Heart left ventricle (tissue), 16 donors: ENCODE results near the gene FRMD8. TPM values are rescaled to one million over a fixed set of nuclear protein-coding genes. Genes with fewer than 3 reads are reported as not detected.

ENCODE experiments used
- ATAC-seq, 4 donors: fragments of 200-7000 bp; cut with Tn5 transposase; one replicate each; pipeline ENCODE4 v1.9.1; 2020 to 2022; ENCODE audit warnings: moderate library complexity in 4 of 4, mild to moderate bottlenecking in 3 of 4, moderate number of reproducible peaks in 1 of 4
- DNase-seq, 5 donors: peaks; one replicate each; pipeline ENCODE4 v3.0.0-alpha.2; 2020
- H3K27ac ChIP-seq, 12 donors: fragments of 200-600 bp; sonication (generic) in 4 of 12; one replicate each; pipeline versions ENCODE4 v1.5.0 to v1.8.0; 2016 to 2022; ENCODE audit warnings: mild to moderate bottlenecking in 2 of 12
- H3K27me3 ChIP-seq, 9 donors: fragments of 200-600 bp; sonication (generic) in 2 of 9; one replicate each; pipeline versions ENCODE4 v1.5.1 to v1.8.0; 2016 to 2022; ENCODE audit warnings: mild to moderate bottlenecking in 3 of 9
- H3K36me3 ChIP-seq, 9 donors: fragments of 200-600 bp; sonication (generic) in 2 of 9; one replicate each; pipeline versions ENCODE4 v1.5.0 to v1.8.0; 2018 to 2022; ENCODE audit warnings: mild to moderate bottlenecking in 2 of 9
- H3K4me1 ChIP-seq, 12 donors: fragments of 200-600 bp; sonication (generic) in 4 of 12; one replicate each; pipeline versions ENCODE4 v1.5.0 to v1.8.0; 2016 to 2022; ENCODE audit warnings: mild to moderate bottlenecking in 3 of 12
- H3K4me3 ChIP-seq, 12 donors: fragments of 200-600 bp; sonication (generic) in 4 of 12; one replicate each; pipeline versions ENCODE4 v1.5.0 to v1.8.0; 2017 to 2022; ENCODE audit warnings: mild to moderate bottlenecking in 9 of 12, moderate library complexity in 4 of 12
- H3K9me3 ChIP-seq, 12 donors: fragments of 200-600 bp; sonication (generic) in 4 of 12; one replicate each; pipeline versions ENCODE4 v1.5.0 to v1.8.0; 2016 to 2022; ENCODE audit warnings: mild to moderate bottlenecking in 1 of 12
- CTCF ChIP-seq, 12 donors: fragments of 200-600 bp; sonication (generic) in 4 of 12; IDR thresholded peaks; one replicate each; pipeline versions ENCODE4 v1.5.0 to v1.8.0; 2018 to 2022; ENCODE audit warnings: antibody characterized with exemption in 12 of 12, mild to moderate bottlenecking in 5 of 12
- POLR2A ChIP-seq, 2 donors: fragments of 450-650 bp; IDR thresholded peaks; one replicate each; pipeline ENCODE4 v1.6.1; 2017; ENCODE audit warnings: antibody characterized with exemption in 2 of 2, mild to moderate bottlenecking in 2 of 2, moderate library complexity in 2 of 2
- WGBS, 4 donors: extraction: QIAGEN DNeasy Blood & Tissue Kit in 2 of 4; methylation state at CpG; one replicate each; pipeline versions ENCODE4 v1.1.5 to v1.1.7; 2013 to 2018; 5-methylcytosine and 5-hydroxymethylcytosine counted together
- intact Hi-C, 10 donors: fragments of 100-400 bp; cut with DNase I; formaldehyde crosslinking; loops; one replicate each; pipeline versions ENCODE4 v1.11.1 to v1.14.2; 2022
- polyA plus RNA-seq, 2 donors: library from polyadenylated mRNA; stranded (reverse); fragments of 200-250 nt; gene quantifications; one replicate each; pipeline ENCODE4 v1.2.3, GENCODE V29; 2013
- total RNA-seq, 9 donors: library from RNA; depleted of rRNA in 2 of 9; stranded (reverse); fragments of >200 nt in 2 of 9; fragmentation: NEBNext Ultra II Directional in 3 of 9; extraction: Animal tissue kit (Norgen Biotek cat#: 25700) in 3 of 9; gene quantifications; one replicate each; pipeline versions ENCODE4 v1.1.0 to v1.2.4, GENCODE V29; 2016 to 2023
- donor health status: ischemic (EF 13 %, LVEDD 7.1; RV severe dilation, severe dysfunction).
- donor health status: healthy with polysubstance abuse.
- donor health status: DM: no; HTN: yes; CAD: no.
- donor health status: DM: no; HTN: no; CAD: no.
- donor health status: ischemic (EF 25% LVEDD 6.9; RV normal size, moderate dysfunction).
- donor health status: ischemic (EF 25% LVEDD 5.7; RV mildly dilated, moderate dysfunction).
- donor health status: healthy.
- donor health status: DM: yes; HTN: yes; CAD: no.
- donor health status: ischemic (EF 35%, LVEDD 5.7; RV mildly dilated, moderate dysfunction).
- donor health status: nonischemic (EF 11% LVEDD 7.7; RV severe dilation, severe dysfunction).
- donor health status: DM: yes; HTN: yes; CAD: no.
- donor health status: PGD.
- donor health status: ischemic (EF 29% LVEDD 5.4; RV normal size, mild dysfunction).
- donor health status: nonischemic (EF 23%, LVEDD 6.1; RV moderate dilation, normal function).

Gene FRMD8
- total and polyA plus RNA-seq, 11 donors: 6.1 to 24.1 (median 11.3) TPM

- TF ChIP-seq POLR2A (IDR thresholded peaks at IDR 0.05) (no peak), CTCF (IDR thresholded peaks at IDR 0.05) (no peak)
- ATAC-seq: no peak
- peak in 1 of 5 donors; percentile 23 for DNase-seq
- H3K27me3 ChIP-seq: no peaks in the 10 kb centered on the region
- H3K36me3 ChIP-seq: no peaks in the 10 kb centered on the region
- H3K4me1 ChIP-seq: peaks cover 7 to 46% (median 32%) of the 10 kb centered on the region in 12 donors
- no peaks in the 10 kb centered on the region for H3K9me3 ChIP-seq
- H3K27ac ChIP-seq: no peak overlapping the region
- H3K4me3 ChIP-seq: no peak overlapping the region
- intact Hi-C loops: loop anchor here in 5 of 10 donors (5.0 to 10.0 kb wide), 4 partner anchors 88 to 216 kb away; partner anchors contain the start of gene KCNK7 (in 1 of the 5)
- 92 to 99% (median 95%) methylated on average over 10 to 14 of the region's 14 CpGs for WGBS, 4 donors
Measured at GRCh38 chr11:65378928-65379638, 7.4 kb upstream of the FRMD8 start.

- Histone ChIP-seq H3K27ac (peak overlapping the region in 1 of 12 donors; percentile 94), H3K4me1 (peaks cover 8 to 54% (median 38%) of the 10 kb centered on the region in 12 donors), H3K27me3 (no peaks in the 10 kb centered on the region), H3K4me3 (no peak overlapping the region), H3K36me3 (no peaks in the 10 kb centered on the region), H3K9me3 (no peaks in the 10 kb centered on the region)
- WGBS, 4 donors: 87 to 93% (median 92%) methylated on average over 12 to 13 of the region's 13 CpGs
- no peak for ATAC-seq
- no peak for TF ChIP-seq CTCF (IDR thresholded peaks at IDR 0.05)
- intact Hi-C loops: loop anchor here in 8 of 10 donors (5.0 to 10.0 kb wide), 6 partner anchors 37 to 215 kb away; partner anchors contain the start of gene KCNK7 (in 1 of the 8)
- peak in 1 of 5 donors; percentile 30 for DNase-seq
Measured at GRCh38 chr11:65379698-65380459, 6.6 kb upstream of the FRMD8 start.

GRCh38 chr11:65380460-65381119, 5.8 kb upstream of the FRMD8 start:
- H3K9me3 ChIP-seq: no peaks in the 10 kb centered on the region
- peaks cover 12 to 61% (median 38%) of the 10 kb centered on the region in 12 donors for H3K4me1 ChIP-seq
- no peaks in the 10 kb centered on the region for H3K27me3 ChIP-seq
- no peak overlapping the region for H3K4me3 ChIP-seq
- TF ChIP-seq POLR2A (IDR thresholded peaks at IDR 0.05) (no peak), CTCF (IDR thresholded peaks at IDR 0.05) (no peak)
- no peaks in the 10 kb centered on the region for H3K36me3 ChIP-seq
- ATAC-seq (no peak), DNase-seq (peak in 1 of 5 donors; percentile 25)
- intact Hi-C loops: loop anchor here in 6 of 10 donors (5.0 kb wide), 4 partner anchors 37 to 132 kb away; no protein-coding TSS in a partner anchor
- peak overlapping the region in 10 of 12 donors; percentile 3 to 99 (median 95) for H3K27ac ChIP-seq
- WGBS, 4 donors: 89 to 94% (median 92%) methylated on average over 15 to 16 of the region's 16 CpGs
